Gastroesophageal sphincter (tissue), 4 donors: ENCODE data around the gene KRTAP10-12. TPM values are rescaled to one million over a fixed set of nuclear protein-coding genes. Genes with fewer than 3 reads are reported as not detected.
"Not testable (repeated sequence)": the region's sequence is repeated elsewhere in the genome, so short reads cannot be mapped to it uniquely, and the experiment has no call there.

Experiments
- ATAC-seq: fragments of 150-250 bp; one replicate; pipeline ENCODE4 v1.9.1; 2016; ENCODE audit warnings: mild to moderate bottlenecking, moderate library complexity
- H3K27ac ChIP-seq, 4 donors: fragments of 200-600 bp; sonication (generic) in 3 of 4; 1 replicate in 3 of 4; 2 replicates in 1 of 4; pipeline ENCODE4 v1.5.1; 2016 to 2019
- H3K27me3 ChIP-seq: fragments of 200-600 bp; sonication (generic); one replicate; pipeline ENCODE4 v1.5.1; 2019
- H3K36me3 ChIP-seq, 2 donors: fragments of 200-600 bp; sonication (generic); one replicate each; pipeline ENCODE4 v1.5.1; 2019; ENCODE audit warnings: control low read depth in 1 of 2
- H3K4me1 ChIP-seq, 3 donors: fragments of 200-600 bp; sonication (generic); 1 replicate in 2 of 3; 2 replicates in 1 of 3; pipeline ENCODE4 v1.5.1; 2016 to 2019; ENCODE audit warnings: control low read depth in 2 of 3
- H3K4me3 ChIP-seq, 2 donors: fragments of 200-600 bp; sonication (generic); one replicate each; pipeline ENCODE4 v1.5.1; 2019; ENCODE audit warnings: mild to moderate bottlenecking in 1 of 2, moderate library complexity in 1 of 2
- H3K9me3 ChIP-seq, 3 donors: fragments of 200-600 bp; sonication (generic); one replicate each; pipeline ENCODE4 v1.5.1; 2017 to 2019; ENCODE audit warnings: control low read depth in 2 of 3
- CTCF ChIP-seq, 4 experiments: fragments of 200-600 bp in 2 of 4; fragments of 450-650 bp in 2 of 4; sonication (generic) in 1 of 4; IDR thresholded peaks; one replicate each; pipeline ENCODE4 v1.5.1; 2017 to 2019; ENCODE audit warnings: antibody characterized with exemption in 4 of 4, mild to moderate bottlenecking in 2 of 4, moderate library complexity in 2 of 4
- EP300 ChIP-seq: sonication (generic); formaldehyde crosslinking; IDR thresholded peaks from one replicate; pipeline ENCODE4 v1.6.1; 2017; ENCODE audit warnings: antibody characterized with exemption, mild to moderate bottlenecking
- POLR2A ChIP-seq, 2 donors: fragments of 450-650 bp; IDR thresholded peaks; one replicate each; pipeline ENCODE4 v1.6.1; 2017; ENCODE audit warnings: antibody characterized with exemption in 2 of 2, mild to moderate bottlenecking in 2 of 2, moderate library complexity in 1 of 2
- POLR2AphosphoS5 ChIP-seq: sonication (generic); formaldehyde crosslinking; IDR thresholded peaks from one replicate; pipeline ENCODE4 v1.6.1; 2017; ENCODE audit warnings: antibody characterized with exemption
- WGBS, 2 donors: methylation state at CpG; one replicate each; pipeline ENCODE4 v1.1.5; 2018; ENCODE audit warnings: low coverage in 1 of 2; 5-methylcytosine and 5-hydroxymethylcytosine counted together
- total RNA-seq, 4 donors: library from RNA; depleted of rRNA; stranded (reverse); fragments of >200 nt; gene quantifications; one replicate each; pipeline ENCODE4 v1.1.0, GENCODE V29; 2016

KRTAP10-12 gene
- total RNA-seq, 4 donors from 2014 or later: not detected

DNA sequence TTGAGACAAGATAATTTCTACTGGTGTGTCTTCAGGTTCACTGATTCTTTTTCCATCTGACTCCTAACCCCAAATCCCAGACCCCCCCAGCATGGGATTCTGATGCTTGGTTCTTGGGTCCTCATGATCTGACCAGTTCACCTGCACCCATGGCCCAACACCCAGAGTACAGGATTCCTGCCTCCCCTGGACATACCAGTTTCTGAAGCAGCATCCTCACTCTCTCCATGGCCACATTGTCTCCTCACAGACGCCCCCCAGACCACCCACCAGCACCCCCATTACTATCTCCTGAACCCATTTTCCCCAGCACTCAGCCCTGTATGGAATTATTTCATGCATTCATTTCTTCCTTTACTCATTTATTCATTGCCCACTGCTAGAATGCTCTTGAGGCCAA, 40.1 kb upstream of the KRTAP10-12 start:
- Histone ChIP-seq H3K4me3 (no peak overlapping the region), H3K27ac (no peak overlapping the region), H3K4me1 (no peaks in the 10 kb centered on the region), H3K9me3 (peaks cover 0 to 10% (median 0%) of the 10 kb centered on the region in 3 donors), H3K27me3 (peaks cover 42% of the 10 kb centered on the region), H3K36me3 (no peaks in the 10 kb centered on the region)
- ATAC-seq: no peak
- 25 to 29% methylated on average over 1 of the region's 1 CpG for WGBS, 2 donors
- TF ChIP-seq POLR2A (IDR thresholded peaks at IDR 0.05): no peak
- no peak for TF ChIP-seq EP300
- no peak for TF ChIP-seq CTCF (IDR thresholded peaks at IDR 0.05)
- TF ChIP-seq POLR2AphosphoS5: no peak

DNA sequence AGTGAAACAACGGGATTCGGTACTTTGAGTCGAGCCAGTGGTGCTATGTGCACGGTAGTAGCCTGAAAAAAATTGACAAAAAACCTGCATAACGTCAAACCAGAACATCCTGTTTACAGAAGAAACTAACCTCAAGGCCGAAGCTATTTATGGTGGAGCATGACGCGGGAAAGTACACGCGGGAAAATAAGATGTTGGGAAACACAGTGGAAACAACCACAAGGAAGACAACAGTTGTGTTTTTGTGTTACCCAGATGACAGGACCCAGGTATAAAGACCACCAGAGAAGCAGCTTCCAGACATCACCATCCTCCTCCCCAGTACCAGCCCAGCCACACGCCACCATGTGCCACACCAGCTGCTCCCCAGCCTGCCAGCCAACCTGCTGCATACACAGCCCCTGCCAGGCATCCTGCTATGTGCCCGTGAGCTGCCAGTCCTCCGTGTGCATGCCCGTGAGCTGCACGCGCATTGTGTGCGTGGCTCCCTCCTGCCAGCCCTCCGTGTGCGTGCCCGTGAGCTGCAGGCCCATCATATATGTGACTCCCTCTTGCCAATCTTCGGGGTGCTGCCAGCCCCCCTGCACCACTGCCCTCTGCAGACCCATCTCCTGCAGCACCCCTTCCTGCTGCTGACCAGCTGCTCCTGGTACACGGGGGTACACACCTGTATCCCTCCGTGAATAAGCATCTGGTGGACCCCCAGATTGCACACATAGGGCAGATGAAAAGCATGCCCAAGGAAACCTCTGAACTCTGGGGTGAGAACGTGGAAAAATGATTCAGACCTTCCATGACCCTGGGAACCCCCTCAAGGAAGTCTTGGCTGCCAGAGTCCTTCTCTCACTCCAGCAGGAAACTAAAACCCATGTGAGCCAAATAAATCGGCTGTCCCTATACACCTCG, 39.1 kb upstream of the KRTAP10-12 start, which contains the start of gene KRTAP12-3:
TSS of gene KRTAP12-3 (plus strand) at position 298 of the 906 bp plus-strand sequence. CDS start at position 346, 48 bp downstream.
- Histone ChIP-seq H3K27ac (no peak within 1 kb of the TSS), H3K36me3 (no peaks in the 10 kb centered on the region), H3K4me1 (no peaks in the 10 kb centered on the region), H3K4me3 (no peak within 1 kb of the TSS), H3K9me3 (peaks cover 0 to 10% (median 0%) of the 10 kb centered on the region in 3 donors), H3K27me3 (peaks cover 42% of the 10 kb centered on the region)
- 72% methylated on average over 24 of the region's 26 CpGs; no CpG with 5 or more reads in 1 of the 2 donors for WGBS, 2 donors
- ATAC-seq: no peak
- TF ChIP-seq POLR2A (IDR thresholded peaks at IDR 0.05) (no peak), POLR2AphosphoS5 (no peak), CTCF (IDR thresholded peaks at IDR 0.05) (no peak), EP300 (no peak)

- Histone ChIP-seq H3K9me3 (peaks cover 0 to 13% (median 0%) of the 10 kb centered on the region in 3 donors), H3K27ac (no peak overlapping the region), H3K27me3 (peaks cover 42% of the 10 kb centered on the region), H3K4me3 (no peak overlapping the region), H3K4me1 (no peaks in the 10 kb centered on the region), H3K36me3 (no peaks in the 10 kb centered on the region)
- TF ChIP-seq POLR2A (IDR thresholded peaks at IDR 0.05): no peak
- no peak for TF ChIP-seq EP300
- TF ChIP-seq CTCF (IDR thresholded peaks at IDR 0.05): no peak
- TF ChIP-seq POLR2AphosphoS5: no peak
- no peak for ATAC-seq
- 66% methylated on average over 5 of the region's 5 CpGs; no CpG with 5 or more reads in 1 of the 2 donors for WGBS, 2 donors
Observed at GRCh38 chr21:44658541-44658910, 38.4 kb upstream of the KRTAP10-12 start.

- Histone ChIP-seq H3K9me3 (peaks cover 0 to 13% (median 0%) of the 10 kb centered on the region in 3 donors), H3K4me3 (no peak overlapping the region), H3K4me1 (no peaks in the 10 kb centered on the region), H3K36me3 (no peaks in the 10 kb centered on the region), H3K27ac (no peak overlapping the region), H3K27me3 (peaks cover 41% of the 10 kb centered on the region)
- no peak for ATAC-seq
- 43 to 66% methylated on average over 6 to 8 of the region's 11 CpGs for WGBS, 2 donors
- TF ChIP-seq CTCF (IDR thresholded peaks at IDR 0.05): no peak
- no peak for TF ChIP-seq POLR2A (IDR thresholded peaks at IDR 0.05)
- TF ChIP-seq EP300: no peak
- no peak for TF ChIP-seq POLR2AphosphoS5
Observed at GRCh38 chr21:44658913-44659595, 37.9 kb upstream of the KRTAP10-12 start.

DNA sequence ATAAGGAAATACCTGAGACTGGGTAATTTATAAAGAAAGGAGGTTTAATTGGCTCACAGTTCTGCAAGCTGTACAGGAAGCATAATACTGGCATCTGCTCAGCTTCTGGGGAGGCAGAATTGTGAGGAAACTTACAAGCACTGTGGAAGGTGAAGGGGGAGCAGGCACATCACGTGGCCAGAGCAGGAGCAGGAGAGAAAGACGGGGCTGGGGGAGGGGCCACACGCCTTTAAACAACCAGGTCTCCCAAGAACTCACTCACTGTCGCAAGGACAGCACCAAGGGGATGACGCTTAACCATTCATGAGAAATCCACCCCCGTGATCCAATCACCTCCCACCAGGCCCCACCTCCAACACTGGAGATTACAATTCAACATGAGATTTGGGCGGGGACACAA, 35.4 kb upstream of the KRTAP10-12 start:
- H3K4me1 ChIP-seq, H3K36me3 ChIP-seq, ATAC-seq, H3K4me3 ChIP-seq, H3K27ac ChIP-seq: not testable (repeated sequence)
- peaks cover 0 to 12% (median 0%) of the 10 kb centered on the region in 3 donors for H3K9me3 ChIP-seq
- peaks cover 45% of the 10 kb centered on the region for H3K27me3 ChIP-seq
- 37 to 62% methylated on average over 6 to 7 of the region's 7 CpGs for WGBS, 2 donors
